GM12892 (cell line): Measurements from ENCODE around the gene CXCL3.

Source experiments
- POLR2AphosphoS5 ChIP-seq: IDR thresholded peaks from 2 replicates; pipeline ENCODE4 v1.6.1; 2011; ENCODE audit warnings: low read depth, low read length, control low read depth
- TAF1 ChIP-seq: IDR thresholded peaks from 2 replicates; pipeline ENCODE4 v1.6.1; 2011; ENCODE audit warnings: low read depth, mild to moderate bottlenecking, control low read depth, low read length, borderline replicate concordance

GRCh38 chr4:74044677-74045076, 6.2 kb upstream of the CXCL3 start:
- TF ChIP-seq TAF1 (no peak), POLR2AphosphoS5 (no peak)
